Panc1 (cell line): Measurements from ENCODE around the gene SMIM36. TPM values are rescaled to one million over a fixed set of nuclear protein-coding genes. Genes with fewer than 3 reads are reported as not detected.

Source experiments
- ATAC-seq: fragments of 200-7000 bp; cut with Tn5 transposase; 2 replicates; pipeline ENCODE4 v1.9.1; 2020; ENCODE audit warnings: mild to moderate bottlenecking, moderate library complexity
- BruUV-seq: library from RNA; stranded (reverse); fragments of 400-500 nt; replicated peaks from 2 replicates; lab custom pipeline; 2021; lab: Mats Ljungman, UMichigan
- CTCF ChIA-PET: fragments of 300-600 bp; sonication (Branson Sonifier 250); formaldehyde crosslinking; loops from one replicate; lab custom pipeline; 2022; ENCODE audit warnings: antibody characterized with exemption; lab: Charles Lee
- POLR2A ChIA-PET: fragments of 300-600 bp; sonication (Branson Sonifier 250); formaldehyde crosslinking; loops from one replicate; lab custom pipeline; 2022; ENCODE audit warnings: antibody characterized with exemption; lab: Charles Lee
- DNase-seq: peaks from one replicate; pipeline ENCODE4 v3.0.0-alpha.2; 2010; ENCODE audit warnings: low read depth, low spot score
- H3K27ac ChIP-seq: 2 replicates; pipeline ENCODE4 v1.5.1; 2011; ENCODE audit warnings: mild to moderate bottlenecking, low read length, inconsistent platforms
- H3K27me3 ChIP-seq: fragments of 200-500 bp; sonication (Bioruptor generic); 2 replicates; pipeline ENCODE4 v1.6.0; 2014; ENCODE audit warnings: low read length, inconsistent platforms; ENCODE audit not compliant: control insufficient read depth, insufficient read depth
- H3K36me3 ChIP-seq: fragments of 200-500 bp; sonication (Bioruptor generic); 2 replicates; pipeline ENCODE4 v1.5.1; 2014; ENCODE audit warnings: inconsistent platforms, mild to moderate bottlenecking, low read length, moderate library complexity; ENCODE audit not compliant: control insufficient read depth, insufficient read depth
- H3K4me1 ChIP-seq: 2 replicates; pipeline ENCODE4 v1.5.1; 2011; ENCODE audit warnings: inconsistent platforms, mild to moderate bottlenecking, low read length, moderate library complexity; ENCODE audit not compliant: control insufficient read depth, insufficient read depth
- H3K4me3 ChIP-seq, 2 experiments: 2 replicates each; pipeline ENCODE4 v1.5.1; 2011 to 2012; ENCODE audit warnings: low read depth in 2 of 2, low read length in 2 of 2, mild to moderate bottlenecking in 2 of 2, inconsistent platforms in 1 of 2, moderate library complexity in 1 of 2
- H3K9me3 ChIP-seq: fragments of 200-500 bp; sonication (Bioruptor generic); 2 replicates; pipeline ENCODE4 v1.5.1; 2014; ENCODE audit warnings: low read depth, mild to moderate bottlenecking, inconsistent platforms, low read length, moderate library complexity; ENCODE audit not compliant: control insufficient read depth, insufficient read depth
- CTCF ChIP-seq: fragments of 450-650 bp; IDR thresholded peaks from 2 replicates; pipeline ENCODE4 v1.5.1; 2017; ENCODE audit warnings: mild to moderate bottlenecking
- POLR2AphosphoS5 ChIP-seq: IDR thresholded peaks from 2 replicates; pipeline ENCODE4 v1.6.1; 2012; ENCODE audit warnings: mild to moderate bottlenecking, low read depth, low read length, moderate library complexity
- REST ChIP-seq, 2 experiments: IDR thresholded peaks; 2 replicates each; pipeline ENCODE4 v1.6.1; 2011 to 2012; ENCODE audit warnings: low read depth in 2 of 2, control low read depth in 1 of 2, low read length in 1 of 2, mild to moderate bottlenecking in 1 of 2, moderate library complexity in 1 of 2; ENCODE audit not compliant: insufficient read depth in 1 of 2
- SIN3A ChIP-seq: IDR thresholded peaks from 2 replicates; pipeline ENCODE4 v1.6.1; 2012; ENCODE audit warnings: low read depth, mild to moderate bottlenecking, low read length, moderate library complexity, borderline replicate concordance; ENCODE audit not compliant: insufficient read depth
- TCF7L2 ChIP-seq: IDR thresholded peaks from 2 replicates; pipeline ENCODE4 v1.6.1; 2011; ENCODE audit warnings: mild to moderate bottlenecking, low read depth, low read length, inconsistent platforms
- in situ Hi-C: cut with HindIII; loops from 2 replicates; pipeline ENCODE4 v1.10.0; 2016; ENCODE audit warnings: low sequenced_read_pairs, low pct_unique_long_range_greater_than_20kb
- intact Hi-C: fragments of 100-400 bp; cut with micrococcal nuclease; formaldehyde crosslinking; loops from one replicate; pipeline ENCODE4 v1.10.0; 2022; ENCODE audit not compliant: unreplicated experiment
- total RNA-seq: library from RNA; stranded (reverse); gene quantifications from one replicate; pipeline ENCODE4 v1.2.1, GENCODE V29; 2021; ENCODE audit not compliant: unreplicated experiment

The SMIM36 gene
- total RNA-seq, 1 experiment from 2014 or later: not detected

- no TSS peak for BruUV-seq
- POLR2A ChIA-PET: no interaction called here
- Histone ChIP-seq H3K27ac (no peak overlapping the region), H3K4me1 (no peaks in the 10 kb centered on the region), H3K4me3 (no peak overlapping the region), H3K36me3 (no peaks in the 10 kb centered on the region), H3K27me3 (no peaks in the 10 kb centered on the region), H3K9me3 (no peaks in the 10 kb centered on the region)
- DNase-seq (no peak), ATAC-seq (no peak)
- intact Hi-C loops: no loop called here
- TF ChIP-seq REST (IDR thresholded peaks at IDR 0.05; ENCODE audit: insufficient read depth in 1 of 2, low read depth in 2 of 2, low read length in 1 of 2): no peak
- no peak for TF ChIP-seq CTCF
- TF ChIP-seq SIN3A: no peak
- no peak for TF ChIP-seq TCF7L2
- no peak for TF ChIP-seq POLR2AphosphoS5
- CTCF ChIA-PET: no interaction called here
- in situ Hi-C loops: no loop called here
These were observed 16.0 kb downstream of the SMIM36 start for GRCh38 chr17:55495239-55495638.

GRCh38 chr17:55492781-55493341 lies 18.4 kb downstream of the SMIM36 start:
- in situ Hi-C loops (no loop called here), intact Hi-C loops (no loop called here)
- no peaks in the 10 kb centered on the region for H3K4me1 ChIP-seq
- DNase-seq: no peak
- BruUV-seq: no TSS peak
- H3K4me3 ChIP-seq: no peak overlapping the region
- no peak for ATAC-seq
- no peaks in the 10 kb centered on the region for H3K27me3 ChIP-seq
- no peak overlapping the region for H3K27ac ChIP-seq
- no peaks in the 10 kb centered on the region for H3K36me3 ChIP-seq
- ChIA-PET CTCF (no interaction called here), POLR2A (no interaction called here)
- no peak for TF ChIP-seq POLR2AphosphoS5
- TF ChIP-seq CTCF: no peak
- no peak for TF ChIP-seq REST (IDR thresholded peaks at IDR 0.05; ENCODE audit: insufficient read depth in 1 of 2, low read depth in 2 of 2, low read length in 1 of 2)
- no peak for TF ChIP-seq SIN3A
- H3K9me3 ChIP-seq: no peaks in the 10 kb centered on the region
